ENCODE measurements around the gene OLFM2.

- TF ChIP-seq CTCF (IDR thresholded peaks at IDR 0.05 in 4 of 5, conservative IDR thresholded peaks at IDR 0.05 in 1 of 5) (no peak), POLR2A (IDR thresholded peaks at IDR 0.05) (no peak)
These were observed 79.7 kb downstream of the OLFM2 start for GRCh38 chr19:9856609-9857008.
